ENCODE measurements around the gene SMIM7. TPM values are rescaled to one million over a fixed set of nuclear protein-coding genes. Genes with fewer than 3 reads are reported as not detected.

The SMIM7 gene
- total RNA-seq: 65.5 and 112 TPM in 2 replicates

DNA sequence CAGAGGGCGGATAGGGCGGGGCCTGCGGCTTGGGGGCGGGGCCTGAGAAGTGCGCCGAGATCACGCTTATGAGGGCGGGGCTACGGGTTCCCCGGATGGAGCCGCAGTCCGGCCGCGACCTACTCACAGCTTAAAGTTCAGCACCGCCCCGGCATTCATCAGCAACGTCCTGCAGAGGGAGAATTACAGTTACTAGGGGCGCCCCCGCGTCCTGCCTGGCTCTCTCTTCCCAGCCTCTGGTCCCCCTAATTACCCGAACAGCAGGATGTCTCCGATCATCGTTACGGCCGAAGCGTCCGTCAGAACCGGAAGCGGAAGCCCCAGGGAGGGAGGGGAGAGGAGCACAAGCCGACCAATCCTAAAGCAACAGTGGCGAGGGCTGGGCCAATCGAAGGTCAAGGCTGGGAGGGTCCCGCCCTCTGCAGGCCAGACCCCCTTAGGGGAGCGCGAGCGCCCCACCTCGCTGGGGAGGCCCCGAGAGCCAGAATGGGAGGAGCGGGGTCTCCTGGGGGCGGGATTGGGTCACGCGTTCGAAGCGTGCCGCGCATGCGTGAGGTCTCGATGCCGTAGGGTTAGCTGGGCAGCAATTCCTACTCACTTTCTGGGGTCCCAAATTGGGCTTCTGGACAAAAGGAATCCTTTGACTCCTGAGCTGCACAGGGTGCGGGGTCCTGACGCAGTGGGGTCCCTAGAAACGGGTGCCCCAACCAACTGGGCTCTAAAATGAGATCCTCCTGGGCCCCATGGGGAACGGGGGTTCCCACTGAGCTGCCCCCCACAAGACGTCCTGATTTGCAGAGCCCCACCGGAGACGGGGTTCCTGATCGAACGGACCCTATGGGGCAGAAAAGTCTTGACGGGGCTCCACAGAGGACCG is at the start of gene SMIM7:
SMIM7 (minus strand) TSS at position 313 of the 877 bp plus-strand sequence; CDS start at position 279, 34 bp downstream.

DNA sequence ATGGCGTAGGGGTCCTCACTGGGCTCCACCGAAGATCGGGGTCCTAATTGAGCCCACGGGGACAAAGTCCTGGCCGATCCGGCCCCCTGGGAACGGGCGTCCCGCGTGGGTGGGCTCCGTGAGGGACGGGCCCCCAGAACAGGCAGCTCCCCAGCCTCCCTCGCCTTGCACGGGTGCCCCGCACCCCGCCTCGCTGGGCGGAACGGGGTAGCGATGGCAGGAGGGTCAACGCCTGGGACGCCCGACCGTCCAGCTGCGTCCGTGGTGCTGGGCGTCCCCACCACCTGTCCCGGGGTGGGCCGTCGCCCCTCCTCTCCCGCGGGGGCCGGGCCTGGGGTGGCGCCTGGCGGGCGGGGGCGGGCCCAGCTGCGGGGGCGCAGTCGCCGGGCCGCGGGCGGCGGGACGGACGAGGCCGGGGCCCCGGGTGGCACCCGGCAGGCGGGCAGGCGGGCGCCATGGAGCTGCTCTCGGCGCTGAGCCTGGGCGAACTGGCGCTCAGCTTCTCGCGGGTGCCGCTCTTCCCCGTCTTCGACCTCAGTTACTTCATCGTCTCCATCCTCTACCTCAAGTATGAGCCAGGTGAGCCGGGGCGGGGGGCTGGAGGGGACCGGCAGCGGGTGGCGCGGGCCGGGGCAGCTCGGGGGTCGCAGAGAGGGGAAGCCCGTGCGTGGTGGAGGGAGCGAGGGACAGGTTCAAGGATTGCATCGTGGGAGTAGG is 977 bp upstream of the SMIM7 start, which contains the start of gene TMEM38A:
TMEM38A (plus strand) TSS at position 377 of the 717 bp plus-strand sequence; CDS start at position 456, 79 bp downstream.

DNA sequence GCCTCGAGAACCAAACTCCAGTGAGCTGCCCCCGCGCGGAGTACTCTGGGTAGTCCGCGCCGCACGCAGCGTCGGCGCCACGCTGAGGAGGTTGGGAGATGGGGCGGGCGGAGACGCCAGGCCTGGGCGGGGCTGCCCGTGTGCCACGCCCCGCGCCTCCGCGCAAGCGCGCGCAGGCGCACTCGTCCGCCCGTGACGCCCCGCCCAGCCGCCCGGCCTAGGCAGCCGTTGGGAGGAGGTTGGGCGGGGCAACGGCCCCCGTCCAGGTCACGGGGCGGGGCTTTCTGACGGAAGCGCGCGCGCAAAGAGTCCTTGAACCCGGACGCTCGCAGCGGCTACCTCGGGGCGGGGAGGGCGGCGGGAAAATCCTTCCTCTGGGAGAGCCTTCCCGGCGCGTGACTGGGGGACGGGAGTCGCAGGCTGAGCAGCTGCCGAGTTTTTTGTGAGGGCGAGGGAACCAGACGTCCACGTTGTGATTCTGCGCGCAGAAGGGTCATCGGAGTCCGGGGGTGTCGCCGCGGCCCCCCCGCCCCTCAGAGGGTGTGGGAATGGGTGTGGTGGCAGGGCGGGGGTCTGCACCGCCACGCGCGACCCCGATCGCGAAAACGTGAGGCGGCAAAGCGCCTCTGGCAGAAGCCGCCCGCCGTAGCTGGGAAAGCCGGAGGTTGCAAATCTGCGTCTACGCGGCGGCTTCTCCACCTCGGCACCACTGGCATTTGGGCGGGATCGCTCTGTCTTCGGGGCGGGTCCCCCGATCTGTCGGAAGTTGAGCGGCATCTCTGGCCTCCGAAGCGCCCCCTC is 31.6 kb downstream of the SMIM7 start, which contains the start of gene MED26:
MED26 (minus strand) TSS at position 22 of the 801 bp plus-strand sequence. CDS start 261 bp downstream, outside the sequence.

Other genes with a start within 250 kb of the SMIM7 start
- gene EPS15L1, start 188.2 kb downstream of the SMIM7 start, total RNA-seq: 7.2 and 9.2 TPM in 2 replicates
- gene CALR3, start 164.0 kb downstream of the SMIM7 start, total RNA-seq: not detected in 2 replicates
- gene C19orf44, start 163.8 kb downstream of the SMIM7 start, total RNA-seq: 2.0 and 6.1 TPM in 2 replicates
- 5.6 and 5.9 TPM in 2 replicates for gene CHERP, start 117.7 kb downstream of the SMIM7 start, total RNA-seq
- gene SLC35E1, start 87.7 kb downstream of the SMIM7 start, total RNA-seq: 25.5 and 41.7 TPM in 2 replicates
- gene MED26, start 31.9 kb downstream of the SMIM7 start, total RNA-seq: 6.3 and 7.8 TPM in 2 replicates
- gene TMEM38A, start 995 bp upstream of the SMIM7 start, total RNA-seq: 0.34 and 1.8 TPM in 2 replicates
- gene NWD1, start 59.7 kb upstream of the SMIM7 start, total RNA-seq: not detected in 2 replicates
- gene SIN3B, start 169.3 kb upstream of the SMIM7 start, total RNA-seq: 20.1 and 21.7 TPM in 2 replicates
- 0.26 TPM in 1 of 2 replicates, not detected in the other for gene F2RL3, start 228.9 kb upstream of the SMIM7 start, total RNA-seq

All from pericardium fibroblast (primary cell).